GM12878 (cell line): ENCODE measurements around the gene EPAS1. TPM values are rescaled to one million over a fixed set of nuclear protein-coding genes. Genes with fewer than 3 reads are reported as not detected.

Experiments
- ATAC-seq: fragments of 200-7000 bp; cut with Tn5 transposase; 3 replicates; pipeline ENCODE4 v1.9.1; 2020; ENCODE audit warnings: mild to moderate bottlenecking, moderate library complexity
- BruUV-seq: library from RNA; stranded (reverse); fragments of 400-500 nt; replicated peaks from 2 replicates; lab custom pipeline; 2021; lab: Mats Ljungman, UMichigan
- CTCF ChIA-PET: fragments of 300-600 bp; sonication (Branson Sonifier 250); formaldehyde crosslinking; extraction: SDS; loops from one replicate; lab custom pipeline; 2021; ENCODE audit warnings: inconsistent platforms; lab: Yijun Ruan, JAX
- POLR2A ChIA-PET: fragments of 350-600 bp; formaldehyde crosslinking; extraction: SDS; loops from one replicate; lab custom pipeline; 2021; ENCODE audit warnings: inconsistent platforms; lab: Charles Lee
- RAD21 ChIA-PET: fragments of 300-600 bp; sonication (Branson Sonifier 250); formaldehyde crosslinking; loops from one replicate; lab custom pipeline; 2023; ENCODE audit warnings: antibody characterized with exemption; ENCODE audit not compliant: unreplicated experiment; lab: Charles Lee
- SMC1A ChIA-PET: fragments of 300-600 bp; sonication (Branson Sonifier 250); formaldehyde crosslinking; loops from one replicate; lab custom pipeline; 2023; ENCODE audit not compliant: unreplicated experiment, uncharacterized antibody; lab: Charles Lee
- DNase-seq: peaks from one replicate; pipeline ENCODE4 v3.0.0-alpha.2; 2011; ENCODE audit warnings: low read depth, low spot score
- FAIRE-seq: peaks from 3 replicates; lab custom pipeline; 2011; peaks lifted over from hg19 to GRCh38; lab: Jason Lieb, UNC
- H2AFZ ChIP-seq: 2 replicates; pipeline ENCODE4 v1.6.0; 2011; ENCODE audit warnings: low read depth, low read length, control low read depth; ENCODE audit not compliant: control insufficient read depth
- H3K27ac ChIP-seq: 2 replicates; pipeline ENCODE4 v1.5.1; 2011; ENCODE audit warnings: control low read depth; ENCODE audit not compliant: control insufficient read depth, insufficient read depth
- H3K27me3 ChIP-seq, 2 experiments: replicated peaks in 1 of 2; 2 replicates each; pipeline versions ENCODE4 v1.6.0 to v1.6.1; 2011; ENCODE audit warnings: low read length in 1 of 2; ENCODE audit not compliant: control insufficient read depth in 2 of 2, insufficient read depth in 2 of 2
- H3K36me3 ChIP-seq, 2 experiments: 2 replicates each; pipeline ENCODE4 v1.5.1; 2011; ENCODE audit warnings: low read length in 1 of 2; ENCODE audit not compliant: control insufficient read depth in 2 of 2, insufficient read depth in 2 of 2
- H3K4me1 ChIP-seq: 2 replicates; pipeline ENCODE4 v1.6.1; 2011; ENCODE audit warnings: mild to moderate bottlenecking, low read length, moderate library complexity, mixed read lengths; ENCODE audit not compliant: control insufficient read depth, insufficient read depth
- H3K4me2 ChIP-seq: 2 replicates; pipeline ENCODE4 v1.6.0; 2011; ENCODE audit warnings: control low read depth; ENCODE audit not compliant: control insufficient read depth, insufficient read depth
- H3K4me3 ChIP-seq: fragments of 200-600 bp; sonication (generic); 2 replicates; pipeline ENCODE4 v1.5.1; 2016
- H3K79me2 ChIP-seq: 2 replicates; pipeline ENCODE4 v1.6.0; 2011; ENCODE audit warnings: low read length; ENCODE audit not compliant: control insufficient read depth, insufficient read depth
- H3K9ac ChIP-seq: 2 replicates; pipeline ENCODE4 v1.8.0; 2011; ENCODE audit warnings: low read length, control low read depth, mixed read lengths; ENCODE audit not compliant: control insufficient read depth, insufficient read depth
- H3K9me3 ChIP-seq: replicated peaks from 3 replicates; pipeline ENCODE4 v1.5.1; 2011; ENCODE audit warnings: mild to moderate bottlenecking, low read length; ENCODE audit not compliant: control insufficient read depth, insufficient read depth
- H4K20me1 ChIP-seq: 2 replicates; pipeline ENCODE4 v1.6.0; 2011; ENCODE audit not compliant: control insufficient read depth, insufficient read depth
- BHLHE40 ChIP-seq, 2 experiments: fragments of 450-650 bp in 1 of 2; IDR thresholded peaks; 2 replicates each; pipeline ENCODE4 v1.6.1; 2011 to 2017; ENCODE audit warnings: low read depth in 2 of 2, borderline replicate concordance in 1 of 2, improper control_type of control experiment in 1 of 2, low read length in 1 of 2, mild to moderate bottlenecking in 1 of 2
- CTCF ChIP-seq, 3 experiments: IDR thresholded peaks in 2 of 3; conservative IDR thresholded peaks in 1 of 3; 2 replicates each; pipeline ENCODE4 v1.5.1; 2011; ENCODE audit warnings: low read depth in 3 of 3, low read length in 3 of 3, mild to moderate bottlenecking in 3 of 3, control low read depth in 2 of 3, moderate library complexity in 2 of 3, inconsistent platforms in 1 of 3, mixed read lengths in 1 of 3; ENCODE audit not compliant: control insufficient read depth in 2 of 3, insufficient read depth in 1 of 3; ENCODE audit errors: extremely low read depth in 1 of 3
- DPF2 ChIP-seq: fragments of 450-650 bp; IDR thresholded peaks from 2 replicates; pipeline ENCODE4 v1.6.1; 2017; ENCODE audit warnings: mild to moderate bottlenecking
- ESRRA ChIP-seq: IDR thresholded peaks from 2 replicates; pipeline ENCODE4 v1.6.1; 2012; ENCODE audit warnings: mild to moderate bottlenecking, low read length, improper control_type of control experiment
- NFIC ChIP-seq: IDR thresholded peaks from 2 replicates; pipeline ENCODE4 v1.6.1; 2012; ENCODE audit warnings: low read depth, mild to moderate bottlenecking, inconsistent platforms, low read length, moderate library complexity
- NFYA ChIP-seq: IDR thresholded peaks from 2 replicates; pipeline ENCODE4 v1.6.1; 2011; ENCODE audit warnings: low read depth, mild to moderate bottlenecking, low read length, improper control_type of control experiment, borderline replicate concordance
- NFYB ChIP-seq: IDR thresholded peaks from 2 replicates; pipeline ENCODE4 v1.6.1; 2011; ENCODE audit warnings: low read depth, mild to moderate bottlenecking, low read length, improper control_type of control experiment, moderate library complexity; ENCODE audit not compliant: insufficient read depth
- PKNOX1 ChIP-seq: fragments of 450-650 bp; IDR thresholded peaks from 2 replicates; pipeline ENCODE4 v1.6.1; 2016; ENCODE audit warnings: mild to moderate bottlenecking
- RAD21 ChIP-seq: IDR thresholded peaks from 2 replicates; pipeline ENCODE4 v1.6.1; 2011; ENCODE audit warnings: mild to moderate bottlenecking, low read depth, low read length, moderate library complexity; ENCODE audit not compliant: insufficient read depth
- RCOR1 ChIP-seq: conservative IDR thresholded peaks from 2 replicates; pipeline ENCODE4 v1.6.1; 2012; ENCODE audit warnings: low read depth, low read length, improper control_type of control experiment
- RELA ChIP-seq: fragments of 450-650 bp; IDR thresholded peaks from 2 replicates; pipeline ENCODE4 v1.8.0; 2014; ENCODE audit warnings: borderline replicate concordance; ENCODE audit not compliant: partially characterized antibody
- SP1 ChIP-seq: IDR thresholded peaks from one replicate; pipeline ENCODE4 v1.6.1; 2011; ENCODE audit warnings: low read depth, low read length
- TCF3 ChIP-seq: IDR thresholded peaks from 2 replicates; pipeline ENCODE4 v1.6.1; 2012; ENCODE audit warnings: low read depth, mild to moderate bottlenecking, low read length, borderline replicate concordance; ENCODE audit not compliant: insufficient read depth
- TCF7 ChIP-seq: IDR thresholded peaks from 2 replicates; pipeline ENCODE4 v1.6.1; 2014; ENCODE audit warnings: antibody characterized with exemption, borderline replicate concordance
- YBX1 ChIP-seq: fragments of 450-650 bp; IDR thresholded peaks from 2 replicates; pipeline ENCODE4 v1.6.1; 2016; ENCODE audit warnings: antibody characterized with exemption
- ZNF274 ChIP-seq: IDR thresholded peaks from one replicate; pipeline ENCODE4 v1.8.0; 2011; ENCODE audit not compliant: insufficient read length, insufficient read depth
- WGBS: methylation state at CpG from one replicate; pipeline ENCODE4 v1.1.6; 2016; ENCODE audit warnings: low lambda C conversion rate; ENCODE audit not compliant: insufficient replicate concordance, insufficient coverage; ENCODE audit errors: missing lambda C conversion rate; 5-methylcytosine and 5-hydroxymethylcytosine counted together
- in situ Hi-C: fragments of 300-500 bp; cut with MboI; formaldehyde crosslinking; loops from 9 replicates; pipeline ENCODE4 v1.14.3; 2018; ENCODE audit warnings: mixed read lengths
- intact Hi-C: fragments of 100-400 bp; cut with micrococcal nuclease; formaldehyde crosslinking; loops from one replicate; pipeline ENCODE4 v1.14.2; 2022; ENCODE audit not compliant: unreplicated experiment
- polyA plus RNA-seq, 11 experiments: library from polyadenylated mRNA; depleted of rRNA in 4 of 11; unstranded in 6 of 11; stranded (reverse) in 5 of 11; fragments of >200 nt; fragmentation: Nextera tagmentation in 4 of 11; fragmentation: Illumina TruSeq in 1 of 11; extraction: Ambion mirVana in 4 of 11; extraction: Trizol in 1 of 11; gene quantifications; 1 replicate in 1 of 11; 2 replicates in 10 of 11; pipeline versions ENCODE4 v1.2.1 to v1.2.3, GENCODE V29; 2011 to 2016; ENCODE audit warnings: inconsistent platforms in 2 of 11, missing spikeins in 2 of 11, low read depth in 1 of 11
- total RNA-seq, 4 experiments: library from RNA; depleted of rRNA in 3 of 4; stranded (reverse); fragments of >200 nt in 3 of 4; fragmentation: Illumina TruSeq in 1 of 4; extraction: Trizol in 1 of 4; gene quantifications; 2 replicates each; pipeline versions ENCODE4 v1.2.1 to v1.2.3, GENCODE V29; 2013 to 2021
- TF ChIP-seq, protein P1 (sequence below): IDR thresholded peaks from 2 replicates; pipeline ENCODE4 v1.6.1; 2012; ENCODE audit warnings: low read depth, low read length, improper control_type of control experiment

EPAS1 gene
- total and polyA plus RNA-seq, 10 of the 15 experiments (the other 5 are each of a cell fraction or from before 2014, with no cell fraction given), result 0.11 to 22.0 (median 1.3) TPM; not detected in 1

- TF ChIP-seq, protein P1, sequence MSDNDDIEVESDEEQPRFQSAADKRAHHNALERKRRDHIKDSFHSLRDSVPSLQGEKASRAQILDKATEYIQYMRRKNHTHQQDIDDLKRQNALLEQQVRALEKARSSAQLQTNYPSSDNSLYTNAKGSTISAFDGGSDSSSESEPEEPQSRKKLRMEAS, result no peak
- TF ChIP-seq DPF2 (no peak), PKNOX1 (no peak), CTCF (IDR thresholded peaks at IDR 0.05 in 2 of 3, conservative IDR thresholded peaks at IDR 0.05 in 1 of 3; ENCODE audit: control insufficient read depth in 2 of 3, extremely low read depth in 1 of 3, insufficient read depth in 1 of 3, low read depth in 3 of 3, low read length in 3 of 3) (no peak), BHLHE40 (IDR thresholded peaks at IDR 0.05; ENCODE audit: borderline replicate concordance in 1 of 2, low read depth in 2 of 2, low read length in 1 of 2) (no peak), TCF7 (no peak)
Observed at GRCh38 chr2:46361920-46362666, 64.9 kb downstream of the EPAS1 start (continued).

- H3K4me1 ChIP-seq, result no peaks in the 10 kb centered on the region
- DNase-seq, result no peak
- ChIA-PET CTCF (interaction anchor here (1.0 to 3.4 kb wide), 19 partner anchors 7 to 370 kb away, joined by 3 to 51 read pairs (median 5); no protein-coding TSS in a partner anchor), RAD21 (interaction anchor here (1.0 to 3.7 kb wide), 15 partner anchors 27 to 369 kb away, joined by 3 to 52 read pairs (median 4); partner anchors contain the start of gene EPAS1), POLR2A (interaction anchor here (0.7 kb wide), 1 partner anchor 272 kb away, joined by 5 read pairs; no protein-coding TSS in a partner anchor), SMC1A (interaction anchor here (0.6 to 5.2 kb wide), 21 partner anchors 9 to 369 kb away, joined by 3 to 81 read pairs (median 4); no protein-coding TSS in a partner anchor)
- H3K4me3 ChIP-seq, result no peak overlapping the region
- peaks cover 0 to 6% of the 10 kb centered on the region in 2 experiments; a peak in 2 of 4 replicates for H3K27me3 ChIP-seq
- H3K27ac ChIP-seq, result no peak overlapping the region
- H3K36me3 ChIP-seq, result no peaks in the 10 kb centered on the region
- no peak for ATAC-seq
- H2AFZ ChIP-seq, result no peak overlapping the region
- H3K9ac ChIP-seq, result no peak overlapping the region
- no TSS peak for BruUV-seq
- WGBS, result 46% methylated on average over 4 of the region's 4 CpGs
- no peak for FAIRE-seq
- no peak overlapping the region for H3K4me2 ChIP-seq
- no peaks in the 10 kb centered on the region for H3K79me2 ChIP-seq
- H3K9me3 ChIP-seq, result no peaks in the 10 kb centered on the region
- in situ Hi-C loops, result loop anchor here (25.0 kb wide), 1 partner anchor 725 kb away; no protein-coding TSS in a partner anchor
- intact Hi-C loops, result no loop called here
- H4K20me1 ChIP-seq, result no peaks in the 10 kb centered on the region
- TF ChIP-seq ZNF274 (no peak), RELA (no peak), NFYA (no peak), SP1 (no peak), NFYB (no peak), RCOR1 (no peak), YBX1 (no peak), NFIC (no peak), ESRRA (no peak), RAD21 (no peak), TCF3 (no peak)
- TF ChIP-seq, protein P1, result no peak
Observed at GRCh38 chr2:46362667-46363012, 65.4 kb downstream of the EPAS1 start.
